ENCODE measurements around the gene DIP2C. TPM values are rescaled to one million over a fixed set of nuclear protein-coding genes. Genes with fewer than 3 reads are reported as not detected.

Gene DIP2C
- polyA plus RNA-seq, 1 of the 3 experiments (the other 2 are of a cell fraction): 8.7 TPM

- Histone ChIP-seq H3K9ac (no peak overlapping the region), H3K36me3 (replicated peaks in 1 of 2; ENCODE audit: control insufficient read depth in 1 of 2, insufficient read depth in 2 of 2, low read length in 1 of 2) (no peaks in the 10 kb centered on the region), H3K27me3 (ENCODE audit: insufficient read depth) (no peaks in the 10 kb centered on the region), H4K20me1 (ENCODE audit: insufficient read depth) (peaks cover 36% of the 10 kb centered on the region), H3K27ac (ENCODE audit: low read depth in 2 of 2, low read length in 1 of 2) (no peak overlapping the region), H3K9me2 (no peaks in the 10 kb centered on the region), H3K9me3 (no peaks in the 10 kb centered on the region), H2AFZ (ENCODE audit: low read depth) (no peak overlapping the region), H3F3A (replicated peaks; ENCODE audit: insufficient read depth) (no peaks in the 10 kb centered on the region), H3K4me1 (ENCODE audit: control insufficient read depth in 1 of 2, insufficient read depth in 2 of 2, low read depth in 1 of 2, low read length in 1 of 2) (peaks cover 0 to 32% of the 10 kb centered on the region in 2 experiments; a peak in 1 of 4 replicates), H3K79me2 (ENCODE audit: insufficient read depth) (peaks cover 52% of the 10 kb centered on the region), H3K4me2 (no peak overlapping the region), H3K4me3 (ENCODE audit: low read depth in 2 of 2, low read length in 1 of 2) (no peak overlapping the region)
- CTCF ChIA-PET: interaction anchor here (0.8 to 1.9 kb wide), 3 partner anchors 18 to 301 kb away, joined by 3 to 8 read pairs (median 4); no protein-coding TSS in a partner anchor
- WGBS (ENCODE audit: low lambda C conversion rate): 95% methylated on average over 21 of the region's 21 CpGs
- TF ChIP-seq FOXM1 (IDR thresholded peaks at IDR 0.05; ENCODE audit: low read depth) (no peak), IRF3 (IDR thresholded peaks at IDR 0.05; ENCODE audit: low read depth, low read length) (no peak), SMC3 (IDR thresholded peaks at IDR 0.05; ENCODE audit: low read depth, low read length) (no peak), ELF1 (IDR thresholded peaks at IDR 0.05) (no peak), JUND (IDR thresholded peaks at IDR 0.05) (no peak), RXRA (IDR thresholded peaks at IDR 0.05; ENCODE audit: borderline replicate concordance, low read depth) (no peak), GATA2 (CRISPR knock-in tag; IDR thresholded peaks at IDR 0.05) (no peak), SIN3A (IDR thresholded peaks at IDR 0.05; ENCODE audit: borderline replicate concordance, low read depth, low read length) (no peak), CTCF (IDR thresholded peaks at IDR 0.05) (no peak), RFX5 (IDR thresholded peaks at IDR 0.05; ENCODE audit: low read length) (no peak), EP300 (IDR thresholded peaks at IDR 0.05; ENCODE audit: borderline replicate concordance in 1 of 2, low read depth in 1 of 2, low read length in 1 of 2) (no peak), ZBTB33 (IDR thresholded peaks at IDR 0.05; ENCODE audit: borderline replicate concordance, low read depth) (no peak), CHD2 (IDR thresholded peaks at IDR 0.05; ENCODE audit: low read length, partially characterized antibody) (no peak), USF1 (IDR thresholded peaks at IDR 0.05; ENCODE audit: borderline replicate concordance, low read depth) (no peak), POLR2AphosphoS5 (IDR thresholded peaks at IDR 0.05; ENCODE audit: low read depth, low read length) (no peak), TAF1 (IDR thresholded peaks at IDR 0.05; ENCODE audit: borderline replicate concordance, low read depth, low read length) (no peak)
- POLR2A ChIA-PET: no interaction called here
- no peak for DNase-seq
Observed at GRCh38 chr10:488081-488932, 201.2 kb downstream of the DIP2C start.
